GM12874 (cell line): ENCODE results near the gene MFNG.

Source experiments
- CTCF ChIP-seq: IDR thresholded peaks from 2 replicates; pipeline ENCODE4 v1.5.1; 2011; ENCODE audit warnings: low read depth, mild to moderate bottlenecking, control low read depth, low read length, moderate library complexity; ENCODE audit not compliant: insufficient read depth

The MFNG gene

GRCh38 chr22:37482244-37482643 lies 3.9 kb downstream of the MFNG start:
- TF ChIP-seq CTCF, result no peak

GRCh38 chr22:37481347-37481907 lies 4.8 kb downstream of the MFNG start:
- TF ChIP-seq CTCF, result no peak

- TF ChIP-seq CTCF, result no peak
Observed at GRCh38 chr22:37480387-37481346, 5.5 kb downstream of the MFNG start.

- TF ChIP-seq CTCF, result no peak
Observed at GRCh38 chr22:37479196-37479595, 7.0 kb downstream of the MFNG start.

- no peak for TF ChIP-seq CTCF
Observed at GRCh38 chr22:37476389-37477329, 9.5 kb downstream of the MFNG start.

- TF ChIP-seq CTCF, result no peak
Observed at GRCh38 chr22:37474447-37475090, 11.6 kb downstream of the MFNG start.

GRCh38 chr22:37473437-37473946 lies 12.7 kb downstream of the MFNG start:
- no peak for TF ChIP-seq CTCF
